HG02678 (cell line): ENCODE results near the gene WNT7B.

Source experiments
- ATAC-seq: cut with Tn5 transposase; IDR thresholded peaks from one replicate; pipeline ENCODE4 v1.9.1; 2021; ENCODE audit warnings: mild to moderate bottlenecking, moderate library complexity; ENCODE audit not compliant: unreplicated experiment

WNT7B gene

DNA sequence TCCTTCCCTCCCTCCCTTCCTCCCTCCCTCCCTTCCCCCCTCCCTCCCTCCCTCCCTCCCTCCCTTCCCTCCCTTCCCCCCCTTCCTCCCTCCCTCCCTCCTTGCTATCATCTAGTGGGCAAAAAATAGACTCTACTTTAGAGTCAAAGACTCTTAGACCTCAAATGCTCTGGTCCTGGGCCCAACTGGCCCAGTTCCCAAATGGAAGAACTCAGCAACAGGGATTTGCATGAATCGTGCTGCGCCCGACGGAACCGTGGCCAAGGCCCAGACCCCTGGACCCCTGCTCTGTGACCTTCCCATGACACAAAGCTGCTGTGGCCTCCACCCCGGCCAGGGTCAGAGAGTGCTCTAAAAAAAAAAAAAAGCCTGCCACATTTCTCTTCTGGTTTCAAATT lies 97.4 kb downstream of the WNT7B start:
- ATAC-seq, result no peak

DNA sequence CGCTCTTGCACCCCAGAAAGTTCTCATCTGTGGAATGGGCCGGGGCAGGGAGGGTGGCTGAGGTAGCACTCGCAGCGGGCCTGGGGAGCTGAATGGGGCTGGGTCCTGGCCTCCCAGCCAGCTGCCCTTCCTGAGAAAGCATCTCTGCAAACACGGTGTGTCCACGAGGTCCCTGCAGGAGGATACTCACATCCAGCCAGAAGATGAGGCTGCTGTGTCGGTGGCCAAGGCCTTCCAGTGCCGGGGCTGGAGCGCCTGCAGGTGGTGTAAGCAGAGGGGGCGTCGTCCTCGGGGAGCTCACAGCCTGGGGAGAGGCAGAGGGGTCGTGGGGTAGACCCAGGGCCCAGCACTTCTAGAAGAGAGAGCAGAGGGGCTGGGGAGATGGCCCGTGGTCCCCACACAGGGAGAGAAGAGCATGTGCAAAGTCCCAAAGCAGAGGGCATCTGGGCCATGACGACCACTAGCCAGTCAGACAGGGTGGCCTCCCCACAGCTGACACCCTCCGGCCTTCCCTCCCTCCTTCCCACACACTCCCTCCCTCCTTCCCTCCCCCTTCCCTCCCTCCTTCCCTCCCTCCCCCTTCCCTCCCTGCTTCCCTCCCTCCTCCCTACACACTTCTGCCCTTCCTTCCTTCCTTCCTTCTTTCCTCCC lies 97.9 kb downstream of the WNT7B start:
- ATAC-seq, result no peak

DNA sequence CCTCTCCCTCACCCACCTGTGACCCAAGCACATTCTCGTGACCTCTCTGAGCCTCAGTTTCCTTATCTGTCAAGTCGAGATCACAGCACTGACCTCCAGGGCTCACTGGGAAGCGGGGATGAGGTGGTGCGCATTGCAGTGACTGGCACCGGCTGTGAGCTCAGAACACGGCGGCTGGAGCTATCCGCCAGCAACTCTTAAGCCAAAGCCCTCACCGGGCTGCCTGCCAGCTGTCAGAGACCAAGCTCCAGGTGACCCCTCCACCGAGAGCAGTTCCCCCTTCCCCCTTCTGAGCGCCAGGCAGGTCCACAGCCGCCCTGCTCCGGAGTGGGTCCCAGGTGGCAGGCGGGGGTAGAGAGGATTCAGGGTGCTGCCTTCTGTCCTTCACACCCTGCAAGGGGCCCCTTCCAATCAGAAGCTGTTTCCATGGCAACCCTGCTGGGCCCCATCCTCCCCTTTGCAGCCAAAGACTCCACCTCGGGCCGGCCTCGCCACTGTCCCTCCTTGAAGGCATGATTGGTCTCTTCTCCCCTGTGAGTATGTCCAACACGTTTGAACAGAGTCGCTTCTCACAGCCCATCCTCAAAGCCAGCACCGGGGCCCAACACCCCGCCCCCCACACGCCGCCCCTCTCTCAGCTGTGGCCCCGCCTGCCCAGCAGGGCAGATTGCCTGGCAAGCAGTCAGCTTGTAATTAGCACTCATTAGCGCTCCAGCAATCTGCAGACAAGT lies 98.7 kb downstream of the WNT7B start:
- no peak for ATAC-seq

DNA sequence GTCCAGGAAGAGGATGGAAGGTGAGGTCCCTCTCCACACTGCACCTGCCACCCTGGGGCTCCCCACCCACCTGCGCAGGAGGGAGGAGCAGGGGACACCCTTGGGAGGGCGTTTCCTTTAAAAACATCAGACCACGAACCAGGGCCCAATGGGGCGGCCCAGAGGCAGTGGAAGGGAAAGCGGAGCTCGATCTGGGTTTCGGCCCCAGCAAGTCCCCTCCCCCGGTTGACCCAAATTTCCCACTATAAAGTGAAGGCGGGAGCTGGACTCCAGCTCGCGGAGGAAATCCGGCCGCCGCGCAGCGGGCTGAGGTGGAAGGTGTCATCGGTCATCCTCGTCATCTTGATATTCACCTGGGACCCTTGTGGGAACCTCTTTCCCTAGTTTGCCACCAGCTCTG lies 99.3 kb downstream of the WNT7B start:
- ATAC-seq, result no peak

DNA sequence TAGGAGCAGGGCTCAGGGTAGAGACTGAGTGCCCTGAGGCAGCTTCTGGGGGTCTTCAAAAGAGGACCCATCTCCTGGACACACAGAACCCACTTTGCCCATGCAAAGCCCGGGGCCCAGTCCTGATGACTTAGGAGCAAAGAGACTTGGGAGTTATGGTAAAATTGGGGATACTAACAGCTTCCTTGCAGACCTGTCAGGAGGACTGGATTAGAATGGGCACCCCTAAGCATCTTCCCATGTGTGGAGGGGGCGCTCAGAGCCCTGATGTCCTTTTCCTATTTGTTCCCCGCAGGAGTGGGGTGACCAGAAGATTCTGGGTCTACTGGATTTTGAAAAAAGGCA lies 100.0 kb downstream of the WNT7B start:
- no peak for ATAC-seq

DNA sequence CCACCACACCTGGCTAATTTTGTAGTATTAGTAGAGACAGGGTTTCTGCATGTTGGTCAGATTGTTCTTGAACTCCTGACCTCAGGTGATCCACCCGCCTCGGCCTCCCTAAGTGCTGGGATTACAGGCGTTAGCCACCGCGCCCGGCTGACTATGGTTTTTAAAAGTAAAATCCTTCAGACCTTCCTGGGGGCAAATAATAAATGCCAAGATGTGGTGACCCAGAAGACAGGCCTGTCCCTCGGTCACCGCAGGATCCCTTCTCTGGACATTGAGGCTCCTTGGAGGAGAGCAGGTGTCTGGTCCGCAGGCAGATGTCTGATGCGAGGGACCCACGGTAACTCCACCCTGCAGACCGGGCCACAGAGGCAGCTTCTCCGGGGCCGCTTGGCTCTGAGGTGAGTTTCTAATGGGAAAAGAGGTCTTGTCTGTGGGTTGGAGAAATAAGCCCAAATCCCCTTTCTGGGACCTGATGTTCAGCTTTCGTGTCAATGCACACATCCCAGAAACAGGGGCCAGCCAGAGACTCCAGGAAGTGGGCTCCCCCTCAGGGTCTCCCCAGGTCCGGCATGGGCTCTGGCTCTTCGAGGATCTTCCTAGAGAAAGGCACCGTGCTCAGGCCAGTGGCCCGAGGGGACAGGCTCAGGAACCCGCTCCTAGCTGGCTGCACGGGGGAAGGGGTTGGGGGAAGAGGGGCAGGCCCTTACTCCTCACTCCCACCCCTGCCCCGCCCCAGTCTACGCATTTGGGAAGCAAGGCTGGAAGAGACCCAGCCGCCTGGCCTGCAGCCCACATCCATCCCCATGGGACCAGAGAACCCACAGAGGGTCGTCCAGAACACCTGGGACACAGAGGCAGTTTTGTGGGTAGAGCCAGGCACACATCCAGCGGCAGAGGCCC lies 100.6 kb downstream of the WNT7B start:
- ATAC-seq, result no peak

DNA sequence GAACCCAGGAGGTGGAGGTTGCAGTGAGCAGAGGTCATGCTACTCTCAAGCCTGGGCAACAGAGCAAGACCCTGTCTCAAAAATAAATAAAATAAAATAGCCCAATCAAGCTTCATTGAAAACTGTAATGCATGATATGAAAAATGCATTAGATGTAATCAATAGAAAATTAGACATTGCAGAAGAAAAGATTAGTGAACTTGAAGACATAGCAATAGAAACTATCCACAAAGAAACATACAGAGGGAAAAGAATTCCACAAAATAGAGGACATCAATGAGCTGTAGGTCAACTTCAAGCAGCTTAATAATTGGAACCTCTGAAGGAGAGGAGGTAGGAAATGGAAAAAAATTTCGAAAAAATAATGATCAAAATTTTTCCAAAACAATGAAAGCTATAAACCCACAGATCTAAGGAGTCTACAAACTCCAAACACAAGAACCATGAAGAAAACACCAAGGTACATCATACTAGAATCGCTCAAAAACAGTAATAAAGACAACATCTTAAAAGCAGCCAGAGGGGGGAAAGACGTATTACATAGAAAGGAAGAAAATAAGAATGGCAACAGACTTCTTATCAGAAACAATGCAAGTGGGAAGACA lies 104.2 kb downstream of the WNT7B start:
- ATAC-seq, result no peak

DNA sequence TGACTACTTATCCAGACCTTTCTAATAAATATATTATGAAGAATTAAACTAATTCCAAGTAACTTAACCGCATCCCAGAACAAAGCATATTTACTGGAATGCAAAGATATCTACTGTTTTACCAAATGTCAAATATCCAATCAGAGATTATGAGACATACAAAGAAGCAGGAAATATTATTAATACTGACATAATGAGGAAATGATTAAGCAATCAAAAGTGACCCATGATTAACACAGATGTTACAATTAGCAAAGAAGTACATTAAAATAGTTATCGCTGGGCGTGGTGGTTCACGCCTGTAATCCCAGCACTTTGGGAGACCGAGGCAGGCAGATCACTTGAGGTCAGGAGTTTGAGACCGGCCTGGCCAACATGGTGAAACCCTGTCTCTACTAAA lies 105.2 kb downstream of the WNT7B start:
- no peak for ATAC-seq
